Measurements from ENCODE around the gene CDC14B. TPM values are rescaled to one million over a fixed set of nuclear protein-coding genes. Genes with fewer than 3 reads are reported as not detected.
A peak's percentile ranks its signal among the peaks of the same experiment; 100 is the strongest.
"Not testable (repeated sequence)": the region's sequence is repeated elsewhere in the genome, so short reads cannot be mapped to it uniquely, and the experiment has no call there.

The CDC14B gene
- total RNA-seq, 4 donors from 2014 or later, result 19.8 to 28.8 (median 23.6) TPM

DNA sequence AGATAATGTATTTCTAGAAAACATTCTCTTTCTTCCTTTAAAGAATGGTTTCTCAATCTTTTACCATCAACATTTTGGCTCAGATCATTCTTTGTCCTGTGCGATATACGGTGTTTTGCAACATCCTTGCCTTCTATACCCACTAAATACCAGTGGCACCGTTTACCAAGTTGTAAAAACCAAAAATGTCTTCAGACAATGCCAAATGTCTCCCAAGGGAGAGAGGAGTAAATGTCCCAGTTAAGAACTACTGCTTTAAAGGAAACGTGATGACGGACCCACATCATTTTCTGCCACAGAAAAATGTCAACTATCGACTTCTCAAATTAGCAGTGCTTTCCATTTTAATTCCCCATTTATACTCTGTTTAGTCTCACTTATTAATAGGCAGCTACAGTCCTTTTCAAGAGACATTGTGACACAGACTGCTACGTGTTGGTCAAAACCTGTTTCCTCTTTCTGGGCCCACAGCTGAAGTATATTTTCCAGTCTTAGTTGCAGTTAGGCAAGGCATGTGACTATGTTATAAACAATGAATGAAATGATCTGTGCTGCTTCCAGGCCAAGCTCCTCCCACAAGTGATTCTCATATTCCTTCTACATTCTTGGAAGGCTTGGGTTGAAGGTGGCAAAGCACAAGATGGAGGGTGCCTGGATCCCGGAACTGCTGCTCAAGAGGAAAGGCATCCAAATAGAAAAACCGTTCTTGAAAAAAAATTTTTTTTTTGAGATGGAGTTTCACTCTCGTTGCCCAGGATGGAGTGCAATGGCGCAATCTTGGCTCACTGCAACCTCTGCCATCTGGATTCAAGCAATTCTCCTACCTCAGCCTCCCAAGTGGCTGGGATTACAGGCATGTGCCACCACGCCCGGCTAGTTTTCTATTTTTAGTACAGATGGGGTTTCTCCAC lies 26.7 kb upstream of the CDC14B start:
- no peak for TF ChIP-seq POLR2A (IDR thresholded peaks at IDR 0.05)
- TF ChIP-seq POLR2AphosphoS5 (IDR thresholded peaks at IDR 0.05), result peak; percentile 56
- Histone ChIP-seq H3K36me3 (peaks cover 0 to 96% of the 10 kb centered on the region in 2 donors), H3K4me3 (no peak overlapping the region), H3K4me1 (peaks cover 0 to 13% (median 0%) of the 10 kb centered on the region in 3 donors), H3K27ac (peak overlapping the region; percentile 44 to 70 (median 63)), H3K27me3 (no peaks in the 10 kb centered on the region), H3K9me3 (no peaks in the 10 kb centered on the region)
- peak; percentile 92 for ATAC-seq
- 60 to 65% methylated on average over 10 to 11 of the region's 13 CpGs for WGBS, 2 donors (ENCODE audit: low coverage in 1 of 2)

DNA sequence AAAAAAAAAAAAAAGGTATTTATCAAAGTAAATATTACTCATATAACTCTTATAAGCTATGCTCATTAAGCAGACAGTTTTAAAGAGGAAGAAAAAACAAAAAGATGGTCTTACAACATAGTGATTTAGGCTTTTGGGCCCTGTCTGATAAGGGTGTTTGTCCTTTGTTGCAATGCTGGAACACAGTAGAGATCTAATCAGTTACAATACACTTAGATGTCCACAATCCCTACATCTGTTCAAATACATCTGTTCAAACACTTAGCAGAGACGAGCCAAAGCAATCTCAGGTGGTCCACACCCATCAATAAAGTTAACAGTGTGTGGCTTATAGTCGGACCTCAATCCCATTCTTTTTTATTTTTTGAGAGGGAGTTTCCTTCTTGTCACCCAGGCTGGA lies 24.5 kb upstream of the CDC14B start:
- H3K9me3 ChIP-seq, result no peaks in the 10 kb centered on the region
- H3K4me3 ChIP-seq, result no peak overlapping the region
- H3K27ac ChIP-seq, result no peak overlapping the region
- no peak for ATAC-seq
- H3K36me3 ChIP-seq, result peaks cover 0 to 87% of the 10 kb centered on the region in 2 donors
- no peaks in the 10 kb centered on the region for H3K27me3 ChIP-seq
- TF ChIP-seq, protein P1, sequence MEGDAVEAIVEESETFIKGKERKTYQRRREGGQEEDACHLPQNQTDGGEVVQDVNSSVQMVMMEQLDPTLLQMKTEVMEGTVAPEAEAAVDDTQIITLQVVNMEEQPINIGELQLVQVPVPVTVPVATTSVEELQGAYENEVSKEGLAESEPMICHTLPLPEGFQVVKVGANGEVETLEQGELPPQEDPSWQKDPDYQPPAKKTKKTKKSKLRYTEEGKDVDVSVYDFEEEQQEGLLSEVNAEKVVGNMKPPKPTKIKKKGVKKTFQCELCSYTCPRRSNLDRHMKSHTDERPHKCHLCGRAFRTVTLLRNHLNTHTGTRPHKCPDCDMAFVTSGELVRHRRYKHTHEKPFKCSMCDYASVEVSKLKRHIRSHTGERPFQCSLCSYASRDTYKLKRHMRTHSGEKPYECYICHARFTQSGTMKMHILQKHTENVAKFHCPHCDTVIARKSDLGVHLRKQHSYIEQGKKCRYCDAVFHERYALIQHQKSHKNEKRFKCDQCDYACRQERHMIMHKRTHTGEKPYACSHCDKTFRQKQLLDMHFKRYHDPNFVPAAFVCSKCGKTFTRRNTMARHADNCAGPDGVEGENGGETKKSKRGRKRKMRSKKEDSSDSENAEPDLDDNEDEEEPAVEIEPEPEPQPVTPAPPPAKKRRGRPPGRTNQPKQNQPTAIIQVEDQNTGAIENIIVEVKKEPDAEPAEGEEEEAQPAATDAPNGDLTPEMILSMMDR (IDR thresholded peaks at IDR 0.05), result no peak
- TF ChIP-seq POLR2A (IDR thresholded peaks at IDR 0.05) (no peak), POLR2AphosphoS5 (IDR thresholded peaks at IDR 0.05) (no peak)
- 76 to 84% methylated on average over 2 of the region's 2 CpGs for WGBS, 2 donors (ENCODE audit: low coverage in 1 of 2)
- peaks cover 0 to 8% (median 0%) of the 10 kb centered on the region in 3 donors for H3K4me1 ChIP-seq

DNA sequence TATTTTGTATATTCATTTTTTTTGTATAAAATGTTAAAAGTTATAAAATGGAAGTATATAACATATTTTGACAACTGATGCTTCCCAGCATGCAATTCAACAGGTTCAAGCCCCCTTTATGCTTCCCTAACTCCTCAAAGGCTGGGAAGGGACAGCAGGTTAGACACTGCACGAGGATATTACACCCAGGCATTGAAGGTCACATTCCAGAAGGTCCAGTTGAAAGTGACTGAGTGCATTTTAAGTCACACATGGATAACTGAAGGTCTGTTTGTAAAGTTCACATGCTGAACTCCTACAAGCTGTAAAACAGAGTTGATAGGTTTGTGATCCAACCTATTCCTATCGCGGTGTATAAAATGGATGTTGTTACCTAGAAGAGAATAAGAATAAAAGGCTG lies 21.9 kb upstream of the CDC14B start:
- no peaks in the 10 kb centered on the region for H3K27me3 ChIP-seq
- 72 to 100% methylated on average over 2 to 3 of the region's 3 CpGs for WGBS, 2 donors (ENCODE audit: low coverage in 1 of 2)
- no peaks in the 10 kb centered on the region for H3K9me3 ChIP-seq
- H3K4me1 ChIP-seq, result peaks cover 0 to 4% (median 0%) of the 10 kb centered on the region in 3 donors
- H3K4me3 ChIP-seq, result no peak overlapping the region
- no peak for TF ChIP-seq POLR2A (IDR thresholded peaks at IDR 0.05)
- TF ChIP-seq, protein P1 (IDR thresholded peaks at IDR 0.05), result no peak
- TF ChIP-seq POLR2AphosphoS5 (IDR thresholded peaks at IDR 0.05), result no peak
- TF ChIP-seq EP300 (IDR thresholded peaks at IDR 0.05), result no peak
- peaks cover 0 to 65% of the 10 kb centered on the region in 2 donors for H3K36me3 ChIP-seq
- no peak for ATAC-seq
- H3K27ac ChIP-seq, result no peak overlapping the region

DNA sequence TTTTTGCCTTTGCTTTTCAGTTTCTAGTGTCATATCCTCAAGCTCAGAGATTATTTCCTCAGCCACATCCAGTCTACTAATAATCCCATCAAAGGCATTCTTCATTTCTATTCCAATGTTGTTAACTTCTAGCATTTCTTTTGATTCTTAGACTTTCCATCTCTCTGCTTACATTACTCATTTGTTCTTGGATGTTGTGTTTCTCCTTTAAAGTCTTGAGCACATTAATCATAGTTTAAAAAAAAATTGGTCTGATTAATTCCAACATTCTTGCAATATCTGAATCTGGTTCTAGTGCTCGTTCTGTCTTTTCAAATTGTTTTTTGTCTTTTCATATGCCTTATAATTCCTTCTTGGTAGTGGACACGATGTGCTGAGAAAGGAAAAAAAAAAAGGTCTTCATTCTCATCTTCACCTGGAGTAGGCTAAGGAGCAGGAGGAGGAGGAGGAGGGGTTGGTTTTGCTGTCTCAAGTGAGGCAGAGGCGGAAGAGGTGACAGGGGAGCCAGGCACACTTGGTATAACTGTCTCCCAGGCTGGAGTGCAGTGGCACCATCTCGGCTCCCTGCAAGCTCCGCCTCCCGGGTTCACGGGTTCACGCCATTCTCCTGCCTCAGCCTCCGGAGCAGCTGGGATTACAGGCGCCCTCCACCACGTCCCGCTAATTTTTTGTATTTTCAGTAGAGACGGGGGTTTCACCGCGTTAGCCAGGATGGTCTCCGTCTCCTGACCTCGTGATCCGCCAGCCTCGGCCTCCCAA lies 19.1 kb upstream of the CDC14B start:
- WGBS, 2 donors (ENCODE audit: low coverage in 1 of 2), result 86 to 90% methylated on average over 10 to 16 of the region's 19 CpGs
- no peak overlapping the region for H3K4me3 ChIP-seq

DNA sequence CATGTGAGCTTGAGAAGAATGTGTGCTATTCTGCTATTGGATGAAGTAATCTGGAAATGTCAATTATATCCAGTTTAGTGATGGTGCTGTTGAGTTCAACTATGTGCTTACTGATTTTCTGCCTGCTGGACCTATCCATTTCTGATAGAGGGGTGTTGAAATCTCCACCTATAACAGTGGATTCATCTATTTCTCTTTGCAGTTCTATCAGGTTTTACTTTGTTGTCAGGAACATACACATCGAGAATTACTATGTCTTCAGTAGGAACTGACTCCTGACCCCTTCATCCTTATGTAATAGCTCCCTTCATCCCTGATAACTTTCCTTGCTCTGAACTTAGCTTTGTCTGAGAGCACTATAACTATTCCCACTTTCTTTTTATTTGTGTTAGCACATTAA lies 16.7 kb upstream of the CDC14B start:
- TF ChIP-seq POLR2AphosphoS5 (IDR thresholded peaks at IDR 0.05) (no peak), EP300 (IDR thresholded peaks at IDR 0.05) (no peak), POLR2A (IDR thresholded peaks at IDR 0.05) (no peak)
- TF ChIP-seq, protein P1 (IDR thresholded peaks at IDR 0.05), result no peak
- Histone ChIP-seq H3K36me3 (peaks cover 0 to 14% of the 10 kb centered on the region in 2 donors), H3K4me1 (no peaks in the 10 kb centered on the region), H3K4me3 (no peak overlapping the region), H3K27me3 (peaks cover 6% of the 10 kb centered on the region), H3K9me3 (no peaks in the 10 kb centered on the region), H3K27ac (no peak overlapping the region)
- no peak for ATAC-seq
- WGBS, 2 donors (ENCODE audit: low coverage in 1 of 2), result 38 to 100% methylated on average over 1 of the region's 1 CpG

More for the DNA sequence above, 19.1 kb upstream of the CDC14B start:
- Histone ChIP-seq H3K4me1 (no peaks in the 10 kb centered on the region), H3K27me3 (no peaks in the 10 kb centered on the region), H3K36me3 (peaks cover 0 to 38% of the 10 kb centered on the region in 2 donors), H3K9me3 (no peaks in the 10 kb centered on the region), H3K27ac (no peak overlapping the region)
- no peak for ATAC-seq
- TF ChIP-seq, protein P1 (IDR thresholded peaks at IDR 0.05), result no peak
- no peak for TF ChIP-seq POLR2AphosphoS5 (IDR thresholded peaks at IDR 0.05)

DNA sequence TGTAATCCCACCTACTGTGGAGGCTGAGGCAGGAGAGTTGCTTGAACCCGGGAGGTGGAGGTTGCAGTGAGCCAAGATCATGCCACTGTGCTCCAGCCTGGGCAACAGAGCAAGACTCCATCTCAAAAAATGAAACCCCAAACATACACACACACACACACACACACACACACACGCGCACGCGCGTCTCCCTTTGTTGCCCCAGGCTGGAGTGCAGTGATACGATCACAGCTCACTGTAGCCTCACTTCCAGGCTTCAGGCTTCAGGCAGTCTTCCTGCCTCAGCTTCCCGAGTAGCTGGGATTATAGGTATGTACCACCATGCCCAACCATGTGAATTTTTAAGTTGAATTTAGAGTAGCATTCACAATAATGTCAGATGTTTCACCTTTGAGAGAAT lies 13.9 kb upstream of the CDC14B start:
- not testable (repeated sequence) for H3K36me3 ChIP-seq, ATAC-seq, H3K4me3 ChIP-seq, H3K4me1 ChIP-seq, H3K27ac ChIP-seq, H3K9me3 ChIP-seq
- H3K27me3 ChIP-seq, result peaks cover 14% of the 10 kb centered on the region
- 90 to 93% methylated on average over 6 to 7 of the region's 8 CpGs for WGBS, 2 donors (ENCODE audit: low coverage in 1 of 2)

Data from gastroesophageal sphincter (tissue), 4 donors.